Measurements from ENCODE around the gene CD163. TPM values are rescaled to one million over a fixed set of nuclear protein-coding genes. Genes with fewer than 3 reads are reported as not detected.

The CD163 gene
- total RNA-seq, 1 donor = not detected

DNA sequence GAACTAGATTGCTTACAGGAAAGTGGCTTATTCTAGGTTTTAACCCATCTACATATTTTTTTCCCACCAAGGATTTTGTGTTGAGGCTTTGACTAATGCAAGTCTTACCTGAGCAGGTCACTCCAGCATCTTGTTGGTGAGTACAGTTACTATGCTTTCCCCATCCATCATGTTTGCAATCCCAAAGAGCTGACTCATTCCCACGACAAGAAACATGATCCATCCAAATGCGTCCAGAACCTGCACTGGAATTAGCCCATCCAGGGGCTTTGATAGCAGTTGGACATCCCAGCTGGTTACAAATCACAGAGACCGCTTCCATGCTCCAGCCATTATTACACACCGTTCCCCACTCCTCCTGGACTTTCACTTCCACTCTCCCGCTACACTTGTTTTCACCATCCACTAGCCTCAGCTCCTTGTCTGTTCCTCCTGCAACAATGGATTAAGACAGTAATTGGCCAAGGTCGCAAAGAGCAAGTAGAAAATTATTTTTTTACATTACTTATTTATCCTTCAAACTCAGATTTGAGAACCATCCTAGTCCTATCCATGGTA, 2.5 kb downstream of the CD163 start:
- H3K4me3 ChIP-seq (ENCODE audit: low read depth, low read length) = no peak overlapping the region
- TF ChIP-seq, protein P1, sequence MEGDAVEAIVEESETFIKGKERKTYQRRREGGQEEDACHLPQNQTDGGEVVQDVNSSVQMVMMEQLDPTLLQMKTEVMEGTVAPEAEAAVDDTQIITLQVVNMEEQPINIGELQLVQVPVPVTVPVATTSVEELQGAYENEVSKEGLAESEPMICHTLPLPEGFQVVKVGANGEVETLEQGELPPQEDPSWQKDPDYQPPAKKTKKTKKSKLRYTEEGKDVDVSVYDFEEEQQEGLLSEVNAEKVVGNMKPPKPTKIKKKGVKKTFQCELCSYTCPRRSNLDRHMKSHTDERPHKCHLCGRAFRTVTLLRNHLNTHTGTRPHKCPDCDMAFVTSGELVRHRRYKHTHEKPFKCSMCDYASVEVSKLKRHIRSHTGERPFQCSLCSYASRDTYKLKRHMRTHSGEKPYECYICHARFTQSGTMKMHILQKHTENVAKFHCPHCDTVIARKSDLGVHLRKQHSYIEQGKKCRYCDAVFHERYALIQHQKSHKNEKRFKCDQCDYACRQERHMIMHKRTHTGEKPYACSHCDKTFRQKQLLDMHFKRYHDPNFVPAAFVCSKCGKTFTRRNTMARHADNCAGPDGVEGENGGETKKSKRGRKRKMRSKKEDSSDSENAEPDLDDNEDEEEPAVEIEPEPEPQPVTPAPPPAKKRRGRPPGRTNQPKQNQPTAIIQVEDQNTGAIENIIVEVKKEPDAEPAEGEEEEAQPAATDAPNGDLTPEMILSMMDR (IDR thresholded peaks at IDR 0.05; ENCODE audit: insufficient read depth, low read depth, low read length) = no peak
- peak; percentile 8 for DNase-seq (ENCODE audit: low read depth)

DNA sequence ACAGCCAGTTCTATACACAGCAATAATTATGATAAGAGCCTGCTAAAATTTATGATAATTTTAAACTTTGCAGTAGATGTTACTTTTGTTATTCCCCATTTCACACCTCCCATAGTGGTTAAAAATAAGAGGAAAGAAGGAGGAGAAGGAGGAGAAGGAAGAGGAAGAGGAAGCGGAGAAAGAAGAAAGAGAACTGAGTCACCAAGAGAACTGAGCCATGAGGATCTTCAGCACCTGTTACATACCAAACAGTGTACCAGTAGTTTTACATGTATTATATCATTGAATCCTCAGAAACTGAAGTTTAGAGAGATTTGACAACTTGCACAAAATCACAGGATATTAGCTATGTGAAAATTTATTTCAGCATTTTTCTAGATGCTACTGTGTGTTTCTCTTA, 3.9 kb downstream of the CD163 start:
- TF ChIP-seq, protein P1 (IDR thresholded peaks at IDR 0.05; ENCODE audit: insufficient read depth, low read depth, low read length) = no peak
- DNase-seq (ENCODE audit: low read depth) = no peak
- H3K4me3 ChIP-seq (ENCODE audit: low read depth, low read length) = no peak overlapping the region

DNA sequence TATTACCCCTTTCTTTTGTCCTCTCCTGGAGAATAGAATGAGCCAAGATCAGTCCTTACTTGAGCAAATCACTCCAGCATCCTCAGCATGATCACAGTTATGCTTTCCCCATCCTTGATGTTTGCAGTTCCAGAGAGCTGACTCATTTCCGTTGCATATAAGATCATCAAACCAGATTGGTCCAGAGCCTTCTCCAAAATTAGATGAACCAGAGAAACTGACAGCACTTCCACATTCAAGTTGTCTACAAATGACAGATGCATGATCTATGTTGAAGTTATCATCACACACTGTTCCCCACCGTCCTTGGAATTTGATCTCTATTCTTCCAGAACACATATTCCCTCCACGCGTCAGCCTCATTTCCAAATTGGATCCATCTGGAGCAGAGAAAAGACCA, 4.8 kb downstream of the CD163 start:
- H3K4me3 ChIP-seq (ENCODE audit: low read depth, low read length) = no peak overlapping the region
- DNase-seq (ENCODE audit: low read depth) = peak; percentile 72
- TF ChIP-seq, protein P1 (IDR thresholded peaks at IDR 0.05; ENCODE audit: insufficient read depth, low read depth, low read length) = no peak

DNA sequence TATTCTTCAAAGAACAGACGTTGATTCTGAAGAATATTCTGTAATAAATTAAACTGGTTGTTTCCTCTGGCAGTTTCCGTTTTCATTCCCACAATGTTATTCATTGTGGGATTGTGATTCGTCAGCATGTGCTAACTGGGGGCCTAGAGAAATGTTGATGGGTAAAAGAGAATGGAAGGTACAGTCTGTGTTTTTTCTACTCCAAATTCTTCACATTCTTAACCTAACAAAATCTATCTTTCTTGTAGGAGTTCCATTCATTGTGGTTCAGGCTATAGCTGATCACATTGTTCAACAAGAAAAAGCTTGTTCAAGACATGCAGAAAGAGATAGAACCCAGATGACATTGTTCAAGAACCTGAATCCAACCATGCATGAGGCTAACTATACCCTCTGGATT, 5.9 kb downstream of the CD163 start:
- no peak overlapping the region for H3K4me3 ChIP-seq (ENCODE audit: low read depth, low read length)
- DNase-seq (ENCODE audit: low read depth) = no peak

DNA sequence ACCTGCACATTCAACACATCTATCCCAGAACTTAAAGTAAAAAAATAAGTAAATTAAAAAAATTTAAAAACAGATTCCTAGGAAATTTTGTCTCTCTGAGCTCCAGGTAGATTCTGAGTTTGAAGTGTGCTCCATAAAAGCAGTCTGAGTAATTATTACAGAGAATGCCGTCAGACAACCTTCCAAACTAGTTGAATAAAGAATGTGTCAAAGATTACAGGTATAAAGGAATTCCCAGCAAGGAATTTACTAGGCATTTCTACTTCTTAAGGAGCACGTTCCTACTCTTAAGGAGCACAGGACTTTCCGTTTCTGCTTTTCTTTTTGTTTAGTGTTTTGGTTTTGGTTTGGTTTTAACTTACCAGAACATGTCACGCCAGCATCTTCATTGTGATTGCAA, 7.1 kb downstream of the CD163 start:
- no peak for DNase-seq (ENCODE audit: low read depth)
- TF ChIP-seq, protein P1 (IDR thresholded peaks at IDR 0.05; ENCODE audit: insufficient read depth, low read depth, low read length) = no peak
- no peak overlapping the region for H3K4me3 ChIP-seq (ENCODE audit: low read depth, low read length)

More for the DNA sequence above, 5.9 kb downstream of the CD163 start:
- TF ChIP-seq, protein P1 (IDR thresholded peaks at IDR 0.05; ENCODE audit: insufficient read depth, low read depth, low read length) = no peak

DNA sequence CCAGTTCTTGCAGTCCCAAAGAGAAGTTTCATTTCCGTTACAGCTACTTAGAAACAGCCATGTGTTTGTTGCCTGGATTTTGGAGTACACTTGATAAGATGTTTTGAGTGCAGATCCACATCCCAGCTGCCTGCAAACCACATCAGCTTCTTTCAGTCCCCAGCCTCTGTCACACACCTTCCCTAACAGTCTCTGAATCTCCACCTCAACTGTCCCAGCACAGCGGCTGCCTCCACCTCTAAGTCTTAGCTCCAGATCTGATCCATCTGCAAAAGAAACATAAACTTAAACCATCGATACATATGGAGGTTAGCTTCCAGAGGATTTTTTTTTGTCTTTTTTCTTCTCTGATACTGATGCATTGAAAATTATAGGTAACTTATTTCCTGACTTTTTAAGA, 8.4 kb downstream of the CD163 start:
- TF ChIP-seq, protein P1 (IDR thresholded peaks at IDR 0.05; ENCODE audit: insufficient read depth, low read depth, low read length) = no peak
- no peak for DNase-seq (ENCODE audit: low read depth)
- H3K4me3 ChIP-seq (ENCODE audit: low read depth, low read length) = no peak overlapping the region

DNA sequence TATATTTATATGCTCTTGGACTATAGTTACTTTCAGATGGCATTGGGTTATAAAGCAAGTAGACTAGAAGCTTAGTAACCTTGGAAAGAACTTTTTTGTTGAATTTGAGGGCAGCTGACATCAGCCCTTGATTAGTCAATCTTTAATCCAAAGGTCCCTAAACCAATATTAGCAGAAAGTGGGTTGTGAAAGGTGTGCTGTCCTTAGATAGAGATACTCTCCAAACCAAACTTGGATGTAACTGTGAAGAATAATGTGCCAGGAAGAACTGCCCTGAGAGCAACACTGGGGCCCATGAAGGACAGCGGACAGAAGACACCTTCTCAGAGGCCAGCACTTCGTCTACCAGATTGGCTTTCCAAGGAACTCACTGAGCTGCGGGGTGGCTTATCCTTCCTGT, 10.6 kb downstream of the CD163 start:
- H3K4me3 ChIP-seq (ENCODE audit: low read depth, low read length) = no peak overlapping the region
- DNase-seq (ENCODE audit: low read depth) = no peak
- TF ChIP-seq, protein P1 (IDR thresholded peaks at IDR 0.05; ENCODE audit: insufficient read depth, low read depth, low read length) = no peak

Measured in fibroblast of villous mesenchyme (primary cell).